LNCaP clone FGC (cell line): ENCODE data around the gene CCSER2.

Experiments used
- DNase-seq: peaks from one replicate; pipeline ENCODE4 v3.0.0-alpha.2; 2011; ENCODE audit warnings: low read depth
- H3K4me3 ChIP-seq: 2 replicates; pipeline ENCODE4 v1.5.1; 2011; ENCODE audit warnings: mild to moderate bottlenecking, low read depth, low read length, control low read depth
- CTCF ChIP-seq: IDR thresholded peaks from 2 replicates; pipeline ENCODE4 v1.5.1; 2012; ENCODE audit warnings: mild to moderate bottlenecking; ENCODE audit not compliant: control insufficient read depth, insufficient read depth; ENCODE audit errors: extremely low read depth

The CCSER2 gene

GRCh38 chr10:84541289-84541637 is 212.9 kb downstream of the CCSER2 start:
- no peak for TF ChIP-seq CTCF
- no peak for DNase-seq
- H3K4me3 ChIP-seq: no peak overlapping the region

- TF ChIP-seq CTCF: no peak
- DNase-seq: no peak
- H3K4me3 ChIP-seq: no peak overlapping the region
Measured at GRCh38 chr10:84542522-84543490, 214.4 kb downstream of the CCSER2 start.

GRCh38 chr10:84543948-84544347 is 215.6 kb downstream of the CCSER2 start:
- H3K4me3 ChIP-seq: no peak overlapping the region
- no peak for TF ChIP-seq CTCF
- no peak for DNase-seq

- DNase-seq: no peak
Measured at GRCh38 chr10:84545651-84546050, 217.3 kb downstream of the CCSER2 start.

GRCh38 chr10:84546609-84547008 is 218.2 kb downstream of the CCSER2 start:
- no peak overlapping the region for H3K4me3 ChIP-seq
- DNase-seq: no peak
- no peak for TF ChIP-seq CTCF

More at GRCh38 chr10:84545651-84546050, 217.3 kb downstream of the CCSER2 start:
- no peak for TF ChIP-seq CTCF
- H3K4me3 ChIP-seq: no peak overlapping the region

- no peak for DNase-seq
Measured at GRCh38 chr10:84547616-84548015, 219.2 kb downstream of the CCSER2 start.

More at GRCh38 chr10:84547616-84548015, 219.2 kb downstream of the CCSER2 start:
- no peak for TF ChIP-seq CTCF
- no peak overlapping the region for H3K4me3 ChIP-seq
